Liver (tissue), 9 donors: ENCODE data around the gene UBTD2. TPM values are rescaled to one million over a fixed set of nuclear protein-coding genes. Genes with fewer than 3 reads are reported as not detected.
"Not testable (repeated sequence)": the region's sequence is repeated elsewhere in the genome, so short reads cannot be mapped to it uniquely, and the experiment has no call there.

ENCODE experiments used
- DNase-seq: peaks from one replicate; pipeline ENCODE4 v3.0.0-alpha.2; 2017; ENCODE audit warnings: low spot score
- H3K27ac ChIP-seq, 2 donors: one replicate each; pipeline ENCODE4 v1.7.0; 2013; ENCODE audit warnings: inconsistent platforms in 2 of 2, low read length in 2 of 2, control low read depth in 1 of 2, low read depth in 1 of 2, mild to moderate bottlenecking in 1 of 2
- H3K27me3 ChIP-seq, 4 donors: one replicate each; pipeline versions ENCODE4 v1.6.1 to v1.7.0; 2013; ENCODE audit warnings: low read length in 3 of 4, inconsistent platforms in 1 of 4, mild to moderate bottlenecking in 1 of 4, moderate library complexity in 1 of 4; ENCODE audit not compliant: control insufficient read depth in 4 of 4, insufficient read depth in 4 of 4
- H3K36me3 ChIP-seq, 4 donors: one replicate each; pipeline versions ENCODE4 v1.6.1 to v1.7.0; 2013; ENCODE audit warnings: low read length in 3 of 4, mild to moderate bottlenecking in 3 of 4, low read depth in 1 of 4, moderate library complexity in 1 of 4; ENCODE audit not compliant: control insufficient read depth in 4 of 4, insufficient read depth in 3 of 4
- H3K4me1 ChIP-seq, 4 donors: one replicate each; pipeline versions ENCODE4 v1.6.1 to v1.7.0; 2013; ENCODE audit warnings: low read length in 3 of 4, mild to moderate bottlenecking in 3 of 4, moderate library complexity in 1 of 4; ENCODE audit not compliant: control insufficient read depth in 4 of 4, insufficient read depth in 4 of 4
- H3K4me3 ChIP-seq, 3 donors: one replicate each; pipeline versions ENCODE4 v1.6.1 to v1.7.0; 2013; ENCODE audit warnings: low read length in 3 of 3, control low read depth in 1 of 3, low read depth in 1 of 3, mild to moderate bottlenecking in 1 of 3
- H3K9ac ChIP-seq, 2 donors: one replicate each; pipeline ENCODE4 v1.7.0; 2013; ENCODE audit warnings: low read length in 2 of 2, mild to moderate bottlenecking in 2 of 2, moderate library complexity in 2 of 2, control low read depth in 1 of 2, low read depth in 1 of 2
- H3K9me3 ChIP-seq, 4 donors: one replicate each; pipeline versions ENCODE4 v1.6.1 to v1.7.0; 2013; ENCODE audit warnings: low read length in 3 of 4; ENCODE audit not compliant: control insufficient read depth in 4 of 4
- GABPA ChIP-seq, 2 donors: IDR thresholded peaks in 1 of 2; conservative IDR thresholded peaks in 1 of 2; 2 replicates each; pipeline ENCODE4 v1.6.1; 2016; ENCODE audit warnings: antibody characterized with exemption in 2 of 2, mild to moderate bottlenecking in 1 of 2, moderate library complexity in 1 of 2
- HNF4A ChIP-seq, 2 donors: conservative IDR thresholded peaks; 2 replicates each; pipeline ENCODE4 v1.6.1; 2016; ENCODE audit warnings: antibody characterized with exemption in 2 of 2, mild to moderate bottlenecking in 2 of 2
- HNF4G ChIP-seq: IDR thresholded peaks from 2 replicates; pipeline ENCODE4 v1.6.1; 2016; ENCODE audit warnings: antibody characterized with exemption
- MAX ChIP-seq: IDR thresholded peaks from 2 replicates; pipeline ENCODE4 v1.6.1; 2016; ENCODE audit warnings: antibody characterized with exemption
- NR2F2 ChIP-seq: IDR thresholded peaks from 2 replicates; pipeline ENCODE4 v1.6.1; 2016; ENCODE audit warnings: antibody characterized with exemption
- RAD21 ChIP-seq, 2 donors: IDR thresholded peaks; 2 replicates each; pipeline ENCODE4 v1.6.1; 2016; ENCODE audit warnings: antibody characterized with exemption in 2 of 2, mild to moderate bottlenecking in 2 of 2
- SP1 ChIP-seq: IDR thresholded peaks from 2 replicates; pipeline ENCODE4 v1.6.1; 2018; ENCODE audit warnings: antibody characterized with exemption, mild to moderate bottlenecking
- TAF1 ChIP-seq: conservative IDR thresholded peaks from 2 replicates; pipeline ENCODE4 v1.6.1; 2016; ENCODE audit warnings: antibody characterized with exemption, mild to moderate bottlenecking
- YY1 ChIP-seq: IDR thresholded peaks from 2 replicates; pipeline ENCODE4 v1.6.1; 2016; ENCODE audit warnings: antibody characterized with exemption, mild to moderate bottlenecking
- WGBS: extraction: QIAGEN DNeasy Blood & Tissue Kit; methylation state at CpG from one replicate; pipeline ENCODE4 v1.1.7; 2013; 5-methylcytosine and 5-hydroxymethylcytosine counted together
- polyA plus RNA-seq, 2 donors: library from polyadenylated mRNA; stranded (reverse) in 1 of 2; unstranded in 1 of 2; fragments of 200-250 nt in 1 of 2; fragments of >200 nt in 1 of 2; fragmentation: Nextera tagmentation in 1 of 2; extraction: Ambion mirVana in 1 of 2; gene quantifications; one replicate each; pipeline versions ENCODE4 v1.2.1 to v1.2.3, GENCODE V29; 2013 to 2015
- total RNA-seq, 2 donors: library from RNA; depleted of rRNA; stranded (reverse); fragments of >200 nt; gene quantifications; one replicate each; pipeline ENCODE4 v1.2.3, GENCODE V29; 2014
- TF ChIP-seq, protein P1 (sequence below): fragments of 150-350 bp; IDR thresholded peaks from 2 replicates; pipeline ENCODE4 v1.5.1; 2017; ENCODE audit warnings: improper control_type of control experiment, low read depth, low read length; ENCODE audit not compliant: missing input control
- donor health status: healthy.
- donor health status: healthy.
- donor health status: healthy.
- donor health status: healthy.
- donor health status: healthy.

Gene UBTD2
- total and polyA plus RNA-seq, 4 donors = 4.4 to 8.3 (median 6.6) TPM

DNA sequence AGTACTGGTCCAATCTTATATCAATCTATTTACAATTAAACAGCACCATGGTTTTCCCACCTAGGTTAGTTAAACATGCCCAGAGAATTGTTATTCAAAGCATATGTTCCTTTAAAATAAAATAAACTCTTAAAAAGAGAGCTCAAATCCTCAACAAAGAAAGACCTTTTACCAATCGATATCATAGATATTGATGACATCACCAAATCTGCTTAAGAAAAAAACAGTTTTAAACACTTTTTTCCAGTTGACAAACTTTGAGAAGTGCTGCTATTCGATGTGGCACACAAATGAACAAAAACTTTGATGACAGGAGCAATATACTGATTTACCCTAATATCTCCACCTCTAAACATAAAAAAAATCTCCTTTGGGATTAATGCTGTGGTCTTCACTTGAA, 73.8 kb downstream of the UBTD2 start:
- Histone ChIP-seq H3K27me3 (no peaks in the 10 kb centered on the region), H3K9ac (no peak overlapping the region), H3K4me1 (no peaks in the 10 kb centered on the region), H3K4me3 (no peak overlapping the region), H3K27ac (no peak overlapping the region), H3K9me3 (no peaks in the 10 kb centered on the region), H3K36me3 (peaks cover 3 to 16% (median 7%) of the 10 kb centered on the region in 4 donors)
- TF ChIP-seq HNF4G = no peak
- TF ChIP-seq GABPA (IDR thresholded peaks at IDR 0.05 in 1 of 2, conservative IDR thresholded peaks at IDR 0.05 in 1 of 2) = no peak
- TF ChIP-seq NR2F2 = no peak
- TF ChIP-seq MAX = no peak
- TF ChIP-seq, protein P1, sequence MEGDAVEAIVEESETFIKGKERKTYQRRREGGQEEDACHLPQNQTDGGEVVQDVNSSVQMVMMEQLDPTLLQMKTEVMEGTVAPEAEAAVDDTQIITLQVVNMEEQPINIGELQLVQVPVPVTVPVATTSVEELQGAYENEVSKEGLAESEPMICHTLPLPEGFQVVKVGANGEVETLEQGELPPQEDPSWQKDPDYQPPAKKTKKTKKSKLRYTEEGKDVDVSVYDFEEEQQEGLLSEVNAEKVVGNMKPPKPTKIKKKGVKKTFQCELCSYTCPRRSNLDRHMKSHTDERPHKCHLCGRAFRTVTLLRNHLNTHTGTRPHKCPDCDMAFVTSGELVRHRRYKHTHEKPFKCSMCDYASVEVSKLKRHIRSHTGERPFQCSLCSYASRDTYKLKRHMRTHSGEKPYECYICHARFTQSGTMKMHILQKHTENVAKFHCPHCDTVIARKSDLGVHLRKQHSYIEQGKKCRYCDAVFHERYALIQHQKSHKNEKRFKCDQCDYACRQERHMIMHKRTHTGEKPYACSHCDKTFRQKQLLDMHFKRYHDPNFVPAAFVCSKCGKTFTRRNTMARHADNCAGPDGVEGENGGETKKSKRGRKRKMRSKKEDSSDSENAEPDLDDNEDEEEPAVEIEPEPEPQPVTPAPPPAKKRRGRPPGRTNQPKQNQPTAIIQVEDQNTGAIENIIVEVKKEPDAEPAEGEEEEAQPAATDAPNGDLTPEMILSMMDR = no peak
- TF ChIP-seq RAD21 (IDR thresholded peaks at IDR 0.05) = no peak
- no peak for TF ChIP-seq YY1
- TF ChIP-seq SP1 = no peak
- TF ChIP-seq HNF4A (conservative IDR thresholded peaks at IDR 0.05) = no peak
- no peak for TF ChIP-seq TAF1
- DNase-seq = no peak
- 98% methylated on average over 2 of the region's 2 CpGs for WGBS

DNA sequence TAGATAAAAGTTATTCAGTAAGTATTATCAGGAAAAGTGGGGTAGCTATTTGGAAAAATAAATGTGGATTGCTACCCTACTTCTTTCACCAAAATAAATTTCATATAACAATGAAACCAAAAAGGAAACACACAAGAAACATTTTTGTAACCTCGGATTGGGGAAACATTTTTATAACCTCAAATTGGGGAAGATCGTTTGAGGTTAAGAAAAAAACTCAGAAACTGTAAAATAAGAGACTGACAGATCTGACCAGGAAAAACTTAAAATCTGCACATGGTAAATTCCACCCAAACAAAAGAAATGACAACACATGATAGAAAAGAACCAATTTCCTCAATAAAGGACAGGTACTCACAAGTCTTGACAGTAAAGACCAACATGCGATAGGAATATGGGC, 76.1 kb downstream of the UBTD2 start:
- no peak for DNase-seq
- WGBS = 60% methylated on average over 3 of the region's 3 CpGs
- TF ChIP-seq RAD21 (IDR thresholded peaks at IDR 0.05) = no peak
- no peak for TF ChIP-seq HNF4A (conservative IDR thresholded peaks at IDR 0.05)
- TF ChIP-seq, protein P1 = no peak

GRCh38 chr5:172205984-172206383, 77.6 kb downstream of the UBTD2 start:
- H3K27me3 ChIP-seq, H3K4me1 ChIP-seq, H3K4me3 ChIP-seq, DNase-seq, H3K36me3 ChIP-seq, H3K9ac ChIP-seq, H3K27ac ChIP-seq, H3K9me3 ChIP-seq: not testable (repeated sequence)
- WGBS = 88% methylated on average over 11 of the region's 11 CpGs

More for the DNA sequence above, 76.1 kb downstream of the UBTD2 start:
- no peaks in the 10 kb centered on the region for H3K4me1 ChIP-seq
- no peak overlapping the region for H3K9ac ChIP-seq
- H3K27me3 ChIP-seq = no peaks in the 10 kb centered on the region
- peaks cover 3 to 16% (median 7%) of the 10 kb centered on the region in 4 donors for H3K36me3 ChIP-seq
- H3K9me3 ChIP-seq = no peaks in the 10 kb centered on the region
- no peak overlapping the region for H3K27ac ChIP-seq
- no peak overlapping the region for H3K4me3 ChIP-seq
